Sigmoid colon (tissue), 7 donors: ENCODE results near the gene FDX1. TPM values are rescaled to one million over a fixed set of nuclear protein-coding genes. Genes with fewer than 3 reads are reported as not detected.

ENCODE experiments used
- DNase-seq: peaks from one replicate; pipeline ENCODE4 v3.0.0-alpha.2; 2019
- H3K27ac ChIP-seq, 4 donors: fragments of 200-600 bp; sonication (generic); one replicate each; pipeline ENCODE4 v1.5.1; 2016 to 2019; ENCODE audit warnings: mild to moderate bottlenecking in 1 of 4
- H3K27me3 ChIP-seq, 3 donors: fragments of 200-600 bp; sonication (generic); one replicate each; pipeline ENCODE4 v1.5.1; 2019; ENCODE audit warnings: mild to moderate bottlenecking in 1 of 3
- H3K36me3 ChIP-seq, 4 donors: fragments of 200-600 bp; sonication (generic); one replicate each; pipeline ENCODE4 v1.5.1; 2016 to 2019
- H3K4me1 ChIP-seq, 4 donors: fragments of 200-600 bp; sonication (generic); one replicate each; pipeline ENCODE4 v1.5.1; 2017 to 2019
- H3K4me3 ChIP-seq, 4 donors: fragments of 200-600 bp; sonication (generic); one replicate each; pipeline ENCODE4 v1.5.1; 2017 to 2019; ENCODE audit warnings: mild to moderate bottlenecking in 2 of 4, moderate library complexity in 1 of 4
- H3K9me3 ChIP-seq, 4 donors: fragments of 200-600 bp in 3 of 4; sonication (generic) in 3 of 4; one replicate each; pipeline versions ENCODE4 v1.5.1 to v1.6.1; 2013 to 2019
- CTCF ChIP-seq, 4 experiments: fragments of 450-650 bp in 3 of 4; fragments of 200-600 bp in 1 of 4; IDR thresholded peaks; one replicate each; pipeline ENCODE4 v1.5.1; 2016 to 2019; ENCODE audit warnings: antibody characterized with exemption in 4 of 4, mild to moderate bottlenecking in 3 of 4, moderate library complexity in 2 of 4
- EP300 ChIP-seq, 4 donors: sonication (generic); formaldehyde crosslinking; IDR thresholded peaks; one replicate each; pipeline ENCODE4 v1.6.1; 2017; ENCODE audit warnings: antibody characterized with exemption in 4 of 4
- POLR2A ChIP-seq, 2 donors: fragments of 450-650 bp; IDR thresholded peaks; one replicate each; pipeline ENCODE4 v1.6.1; 2016; ENCODE audit warnings: antibody characterized with exemption in 2 of 2, mild to moderate bottlenecking in 2 of 2, moderate library complexity in 2 of 2
- POLR2AphosphoS5 ChIP-seq, 4 donors: sonication (generic); formaldehyde crosslinking; IDR thresholded peaks; one replicate each; pipeline ENCODE4 v1.6.1; 2017; ENCODE audit warnings: antibody characterized with exemption in 4 of 4
- WGBS, 2 donors: extraction: QIAGEN DNeasy Blood & Tissue Kit; methylation state at CpG; one replicate each; pipeline ENCODE4 v1.1.7; 2013; 5-methylcytosine and 5-hydroxymethylcytosine counted together
- intact Hi-C: fragments of 100-400 bp; cut with DNase I; formaldehyde crosslinking; loops from one replicate; pipeline ENCODE4 v1.15.1; 2023
- polyA plus RNA-seq, 3 donors: library from polyadenylated mRNA; stranded (reverse); fragments of 200-250 nt; gene quantifications; one replicate each; pipeline ENCODE4 v1.2.3, GENCODE V29; 2013
- total RNA-seq, 4 donors: library from RNA; depleted of rRNA; stranded (reverse); fragments of >200 nt; gene quantifications; one replicate each; pipeline ENCODE4 v1.1.0, GENCODE V29; 2016
- donor health status: healthy with polysubstance abuse.
- donor health status: Bipolar disorder and iron deficiency.
- donor health status: healthy.

The FDX1 gene
- total and polyA plus RNA-seq, 7 donors, result 10.5 to 33.1 (median 13.8) TPM

- H3K27me3 ChIP-seq, result no peaks in the 10 kb centered on the region
- H3K4me3 ChIP-seq, result peak overlapping the region; percentile 55 to 80 (median 74)
- H3K36me3 ChIP-seq, result no peaks in the 10 kb centered on the region
- intact Hi-C loops, result loop anchor here (2.0 to 5.0 kb wide), 2 partner anchors 54 to 483 kb away; no protein-coding TSS in a partner anchor
- H3K9me3 ChIP-seq, result no peaks in the 10 kb centered on the region
- H3K27ac ChIP-seq, result peak overlapping the region; percentile 90 to 93 (median 92)
- peaks cover 0 to 36% (median 29%) of the 10 kb centered on the region in 4 donors for H3K4me1 ChIP-seq
- DNase-seq, result peak; percentile 67
- TF ChIP-seq POLR2AphosphoS5 (IDR thresholded peaks at IDR 0.05) (no peak), CTCF (IDR thresholded peaks at IDR 0.05) (no peak), POLR2A (IDR thresholded peaks at IDR 0.05) (no peak), EP300 (IDR thresholded peaks at IDR 0.05) (no peak)
- WGBS, 2 donors, result 0 to 1% methylated on average over 51 of the region's 51 CpGs
Observed at GRCh38 chr11:110430267-110431050, 711 bp downstream of the FDX1 start.

GRCh38 chr11:110431051-110431672, 1.4 kb downstream of the FDX1 start:
- Histone ChIP-seq H3K36me3 (no peaks in the 10 kb centered on the region), H3K27ac (peak overlapping the region; percentile 90 to 93 (median 92)), H3K4me1 (peaks cover 0 to 43% (median 31%) of the 10 kb centered on the region in 4 donors), H3K9me3 (no peaks in the 10 kb centered on the region), H3K27me3 (no peaks in the 10 kb centered on the region), H3K4me3 (peak overlapping the region; percentile 55 to 80 (median 74))
- intact Hi-C loops, result loop anchor here (2.0 to 5.0 kb wide), 2 partner anchors 54 to 484 kb away; no protein-coding TSS in a partner anchor
- no peak for DNase-seq
- WGBS, 2 donors, result 7 to 9% methylated on average over 7 of the region's 7 CpGs
- no peak for TF ChIP-seq CTCF (IDR thresholded peaks at IDR 0.05)
- TF ChIP-seq POLR2A (IDR thresholded peaks at IDR 0.05), result no peak
- no peak for TF ChIP-seq POLR2AphosphoS5 (IDR thresholded peaks at IDR 0.05)
- no peak for TF ChIP-seq EP300 (IDR thresholded peaks at IDR 0.05)

GRCh38 chr11:110431674-110432073, 1.9 kb downstream of the FDX1 start:
- Histone ChIP-seq H3K27ac (no peak overlapping the region), H3K4me3 (peak overlapping the region in 1 of 4 donors; percentile 70), H3K9me3 (no peaks in the 10 kb centered on the region), H3K36me3 (peaks cover 0 to under 1% (median 0%) of the 10 kb centered on the region in 4 donors), H3K27me3 (no peaks in the 10 kb centered on the region), H3K4me1 (peaks cover 0 to 46% (median 37%) of the 10 kb centered on the region in 4 donors)
- intact Hi-C loops, result loop anchor here (2.0 to 5.0 kb wide), 2 partner anchors 55 to 484 kb away; no protein-coding TSS in a partner anchor
- DNase-seq, result no peak
- TF ChIP-seq POLR2AphosphoS5 (IDR thresholded peaks at IDR 0.05) (no peak), POLR2A (IDR thresholded peaks at IDR 0.05) (no peak), CTCF (IDR thresholded peaks at IDR 0.05) (no peak), EP300 (IDR thresholded peaks at IDR 0.05) (no peak)
- 13 to 62% methylated on average over 4 of the region's 4 CpGs for WGBS, 2 donors

- Histone ChIP-seq H3K36me3 (peaks cover 0 to 9% (median 0%) of the 10 kb centered on the region in 4 donors), H3K4me3 (no peak overlapping the region), H3K9me3 (no peaks in the 10 kb centered on the region), H3K27me3 (no peaks in the 10 kb centered on the region), H3K27ac (no peak overlapping the region), H3K4me1 (peaks cover 0 to 46% (median 37%) of the 10 kb centered on the region in 4 donors)
- WGBS, 2 donors, result 83 to 88% methylated on average over 7 of the region's 7 CpGs
- TF ChIP-seq CTCF (IDR thresholded peaks at IDR 0.05), result no peak
- no peak for TF ChIP-seq POLR2AphosphoS5 (IDR thresholded peaks at IDR 0.05)
- TF ChIP-seq EP300 (IDR thresholded peaks at IDR 0.05), result no peak
- TF ChIP-seq POLR2A (IDR thresholded peaks at IDR 0.05), result no peak
- intact Hi-C loops, result loop anchor here (1.0 to 5.0 kb wide), 2 partner anchors 232 to 486 kb away; no protein-coding TSS in a partner anchor
- no peak for DNase-seq
Observed at GRCh38 chr11:110432713-110433392, 3.1 kb downstream of the FDX1 start.
